ENCODE data around the gene ANO6. TPM values are rescaled to one million over a fixed set of nuclear protein-coding genes. Genes with fewer than 3 reads are reported as not detected.

Gene ANO6
- total RNA-seq, 3 donors from 2014 or later (not counting 1 experiment from before 2014, with no cell fraction given), result 26.6 to 31.0 (median 30.4) TPM

DNA sequence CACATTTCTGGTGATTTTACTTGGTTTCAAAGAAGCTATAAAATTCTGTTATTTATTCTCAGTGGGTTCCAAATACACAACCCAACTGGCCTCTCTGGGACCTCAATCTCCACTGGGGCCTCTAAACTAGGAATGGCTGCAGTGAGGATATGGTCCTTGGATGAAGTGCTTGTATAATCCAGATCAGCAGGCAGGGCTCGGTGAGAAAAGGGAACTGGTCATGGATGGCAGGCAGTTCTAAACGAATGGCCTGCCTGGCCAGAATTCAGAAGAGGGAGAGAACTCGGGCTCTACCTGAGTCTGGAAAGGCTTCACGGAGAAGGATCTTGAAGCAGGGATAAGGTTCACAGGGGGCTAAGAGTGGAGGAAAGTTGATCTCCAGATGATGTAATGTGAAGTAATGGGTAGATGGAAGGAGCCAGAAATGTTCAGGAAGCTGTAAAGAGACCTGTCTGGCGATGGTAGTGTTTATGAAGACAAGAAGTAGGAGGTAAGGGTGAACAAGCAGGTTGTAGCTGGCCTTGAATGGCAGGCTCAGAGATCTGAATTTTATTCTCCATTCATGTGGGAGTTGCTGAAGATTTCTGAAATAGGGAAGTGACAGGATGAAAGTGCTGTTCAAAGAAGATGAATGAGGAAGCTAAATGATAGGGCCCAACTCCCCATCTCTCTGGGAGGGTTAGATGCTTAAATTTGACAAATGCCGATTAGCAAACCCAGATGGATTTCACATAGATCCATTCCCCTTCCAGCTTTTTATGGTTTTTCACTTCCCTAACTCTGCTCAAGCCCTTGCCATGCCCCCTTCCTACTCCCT lies 31.5 kb upstream of the ANO6 start:
- no peak overlapping the region for H3K4me3 ChIP-seq (ENCODE audit: low read length)

DNA sequence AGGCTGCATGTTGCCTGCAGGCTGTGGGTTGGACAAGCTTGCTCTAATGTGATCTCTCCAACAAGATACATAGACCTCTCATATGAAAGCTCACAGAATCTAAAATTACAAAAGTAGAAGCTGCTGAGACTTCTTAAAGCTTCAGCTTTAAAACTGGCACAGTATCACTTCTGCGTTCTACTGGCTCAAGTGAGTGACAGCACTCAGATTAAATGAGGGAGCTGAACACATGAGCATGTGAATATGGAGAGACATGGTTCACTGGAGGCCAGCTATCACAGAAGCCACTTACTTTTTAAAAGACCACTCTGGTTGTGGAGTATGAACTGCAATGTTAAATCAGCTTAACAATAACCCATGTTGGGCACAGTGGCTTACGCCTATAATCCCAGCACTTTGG lies 29.1 kb upstream of the ANO6 start:
- Mint-ChIP-seq H3K27ac (no peak overlapping the region), H3K36me3 (no peaks in the 10 kb centered on the region)

More for the DNA sequence above, 31.5 kb upstream of the ANO6 start:
- no peaks in the 10 kb centered on the region for H3K36me3 Mint-ChIP-seq
- H3K4me1 Mint-ChIP-seq, result no peaks in the 10 kb centered on the region
- ATAC-seq (no peak), DNase-seq (no peak)
- H3K27ac Mint-ChIP-seq, result no peak overlapping the region
- intact Hi-C loops (cut with micrococcal nuclease), result no loop called here
- Histone ChIP-seq H3K4me1 (ENCODE audit: control insufficient read depth, insufficient read depth, low read length) (no peaks in the 10 kb centered on the region), H3K36me3 (ENCODE audit: control insufficient read depth, insufficient read depth, low read length) (no peaks in the 10 kb centered on the region), H3K9me3 (ENCODE audit: control insufficient read depth, insufficient read depth, low read length) (peaks cover 2% of the 10 kb centered on the region), H3K27ac (ENCODE audit: low read length) (no peak overlapping the region), H3K27me3 (ENCODE audit: control insufficient read depth, insufficient read depth, low read length) (no peaks in the 10 kb centered on the region)
- WGBS (ENCODE audit: insufficient coverage), result 78% methylated on average over 6 of the region's 6 CpGs
- TF ChIP-seq CTCF (IDR thresholded peaks at IDR 0.05), result no peak
- H3K27me3 Mint-ChIP-seq (ENCODE audit: low read depth in 2 of 2), result no peaks in the 10 kb centered on the region
- H3K4me3 Mint-ChIP-seq, result no peak overlapping the region
- H3K9me3 Mint-ChIP-seq, result peaks cover 0 to 2% of the 10 kb centered on the region in 2 donors

GRCh38 chr12:45189766-45190403 lies 26.0 kb upstream of the ANO6 start:
- Histone ChIP-seq H3K9me3 (ENCODE audit: control insufficient read depth, insufficient read depth, low read length) (no peaks in the 10 kb centered on the region), H3K27me3 (ENCODE audit: control insufficient read depth, insufficient read depth, low read length) (no peaks in the 10 kb centered on the region), H3K36me3 (ENCODE audit: control insufficient read depth, insufficient read depth, low read length) (no peaks in the 10 kb centered on the region), H3K4me3 (ENCODE audit: low read length) (no peak overlapping the region), H3K27ac (ENCODE audit: low read length) (no peak overlapping the region), H3K4me1 (ENCODE audit: control insufficient read depth, insufficient read depth, low read length) (no peaks in the 10 kb centered on the region)
- H3K4me3 Mint-ChIP-seq, result no peak overlapping the region
- no peaks in the 10 kb centered on the region for H3K36me3 Mint-ChIP-seq
- intact Hi-C loops (cut with micrococcal nuclease), result no loop called here
- no peak for TF ChIP-seq CTCF (IDR thresholded peaks at IDR 0.05)
- H3K4me1 Mint-ChIP-seq, result peaks cover 6% of the 10 kb centered on the region in 2 donors
- H3K9me3 Mint-ChIP-seq, result no peaks in the 10 kb centered on the region
- H3K27me3 Mint-ChIP-seq (ENCODE audit: low read depth in 2 of 2), result no peaks in the 10 kb centered on the region
- DNase-seq (no peak), ATAC-seq (no peak)
- H3K27ac Mint-ChIP-seq, result no peak overlapping the region
- no CpG with 5 or more reads among the region's 1 CpG for WGBS (ENCODE audit: insufficient coverage)

More for the DNA sequence above, 29.1 kb upstream of the ANO6 start:
- WGBS (ENCODE audit: insufficient coverage), result 86% methylated on average over 2 of the region's 2 CpGs
- ATAC-seq (no peak), DNase-seq (no peak)
- no peak for TF ChIP-seq CTCF (IDR thresholded peaks at IDR 0.05)
- no peaks in the 10 kb centered on the region for H3K9me3 ChIP-seq (ENCODE audit: control insufficient read depth, insufficient read depth, low read length)
- H3K4me3 Mint-ChIP-seq, result no peak overlapping the region
- H3K4me1 Mint-ChIP-seq, result no peaks in the 10 kb centered on the region
- no peaks in the 10 kb centered on the region for H3K36me3 ChIP-seq (ENCODE audit: control insufficient read depth, insufficient read depth, low read length)
- no peaks in the 10 kb centered on the region for H3K27me3 ChIP-seq (ENCODE audit: control insufficient read depth, insufficient read depth, low read length)
- no peaks in the 10 kb centered on the region for H3K9me3 Mint-ChIP-seq
- H3K27me3 Mint-ChIP-seq (ENCODE audit: low read depth in 2 of 2), result no peaks in the 10 kb centered on the region
- H3K27ac ChIP-seq (ENCODE audit: low read length), result no peak overlapping the region
- intact Hi-C loops (cut with micrococcal nuclease), result no loop called here
- no peaks in the 10 kb centered on the region for H3K4me1 ChIP-seq (ENCODE audit: control insufficient read depth, insufficient read depth, low read length)
- H3K4me3 ChIP-seq (ENCODE audit: low read length), result no peak overlapping the region
